ENCODE measurements around the gene C11orf97. TPM values are rescaled to one million over a fixed set of nuclear protein-coding genes. Genes with fewer than 3 reads are reported as not detected.
A peak's percentile ranks its signal among the peaks of the same experiment; 100 is the strongest.

C11orf97 gene
- total RNA-seq, 1 experiment from 2014 or later, result not detected

- BruUV-seq (replicated peaks), result no TSS peak
- Histone ChIP-seq H3F3A (ENCODE audit: insufficient read depth, low read depth) (peaks cover 18% of the 10 kb centered on the region), H3K79me2 (ENCODE audit: low read depth) (peaks cover 34% of the 10 kb centered on the region), H3K9me3 (ENCODE audit: insufficient read depth, low read depth) (no peaks in the 10 kb centered on the region), H3K27me3 (ENCODE audit: insufficient read depth, low read depth) (no peaks in the 10 kb centered on the region), H2AFZ (peak overlapping the region; percentile 95), H3K27ac (peak overlapping the region; percentile 85; the same call in 1 of the 2 replicates), H3K4me1 (replicated peaks; ENCODE audit: insufficient read depth) (peaks cover 45% of the 10 kb centered on the region), H3K4me2 (peak overlapping the region; percentile 82), H3K36me3 (ENCODE audit: low read depth) (no peaks in the 10 kb centered on the region), H3K4me3 (peak overlapping the region; percentile 87), H3K9me2 (ENCODE audit: insufficient read depth) (no peaks in the 10 kb centered on the region), H4K20me1 (ENCODE audit: insufficient read depth) (no peaks in the 10 kb centered on the region; the same call in 1 of the 2 replicates)
- no peak for DNase-seq
- intact Hi-C loops (cut with micrococcal nuclease; ENCODE audit: unreplicated experiment), result loop anchor here (1.0 to 5.0 kb wide), 2 partner anchors 44 to 193 kb away; no protein-coding TSS in a partner anchor
- no peak for TF ChIP-seq EZH2 (IDR thresholded peaks at IDR 0.05; ENCODE audit: low read depth)
- TF ChIP-seq, protein P1, sequence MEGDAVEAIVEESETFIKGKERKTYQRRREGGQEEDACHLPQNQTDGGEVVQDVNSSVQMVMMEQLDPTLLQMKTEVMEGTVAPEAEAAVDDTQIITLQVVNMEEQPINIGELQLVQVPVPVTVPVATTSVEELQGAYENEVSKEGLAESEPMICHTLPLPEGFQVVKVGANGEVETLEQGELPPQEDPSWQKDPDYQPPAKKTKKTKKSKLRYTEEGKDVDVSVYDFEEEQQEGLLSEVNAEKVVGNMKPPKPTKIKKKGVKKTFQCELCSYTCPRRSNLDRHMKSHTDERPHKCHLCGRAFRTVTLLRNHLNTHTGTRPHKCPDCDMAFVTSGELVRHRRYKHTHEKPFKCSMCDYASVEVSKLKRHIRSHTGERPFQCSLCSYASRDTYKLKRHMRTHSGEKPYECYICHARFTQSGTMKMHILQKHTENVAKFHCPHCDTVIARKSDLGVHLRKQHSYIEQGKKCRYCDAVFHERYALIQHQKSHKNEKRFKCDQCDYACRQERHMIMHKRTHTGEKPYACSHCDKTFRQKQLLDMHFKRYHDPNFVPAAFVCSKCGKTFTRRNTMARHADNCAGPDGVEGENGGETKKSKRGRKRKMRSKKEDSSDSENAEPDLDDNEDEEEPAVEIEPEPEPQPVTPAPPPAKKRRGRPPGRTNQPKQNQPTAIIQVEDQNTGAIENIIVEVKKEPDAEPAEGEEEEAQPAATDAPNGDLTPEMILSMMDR (conservative IDR thresholded peaks at IDR 0.05), result no peak
- ChIA-PET POLR2A (ENCODE audit: unreplicated experiment) (interaction anchor here (0.6 to 0.7 kb wide), 4 partner anchors 8 to 1833 kb away, joined by 3 to 8 read pairs (median 4); no protein-coding TSS in a partner anchor), CTCF (no interaction called here)
These were observed 32.5 kb downstream of the C11orf97 start for GRCh38 chr11:94544646-94545263.

DNA sequence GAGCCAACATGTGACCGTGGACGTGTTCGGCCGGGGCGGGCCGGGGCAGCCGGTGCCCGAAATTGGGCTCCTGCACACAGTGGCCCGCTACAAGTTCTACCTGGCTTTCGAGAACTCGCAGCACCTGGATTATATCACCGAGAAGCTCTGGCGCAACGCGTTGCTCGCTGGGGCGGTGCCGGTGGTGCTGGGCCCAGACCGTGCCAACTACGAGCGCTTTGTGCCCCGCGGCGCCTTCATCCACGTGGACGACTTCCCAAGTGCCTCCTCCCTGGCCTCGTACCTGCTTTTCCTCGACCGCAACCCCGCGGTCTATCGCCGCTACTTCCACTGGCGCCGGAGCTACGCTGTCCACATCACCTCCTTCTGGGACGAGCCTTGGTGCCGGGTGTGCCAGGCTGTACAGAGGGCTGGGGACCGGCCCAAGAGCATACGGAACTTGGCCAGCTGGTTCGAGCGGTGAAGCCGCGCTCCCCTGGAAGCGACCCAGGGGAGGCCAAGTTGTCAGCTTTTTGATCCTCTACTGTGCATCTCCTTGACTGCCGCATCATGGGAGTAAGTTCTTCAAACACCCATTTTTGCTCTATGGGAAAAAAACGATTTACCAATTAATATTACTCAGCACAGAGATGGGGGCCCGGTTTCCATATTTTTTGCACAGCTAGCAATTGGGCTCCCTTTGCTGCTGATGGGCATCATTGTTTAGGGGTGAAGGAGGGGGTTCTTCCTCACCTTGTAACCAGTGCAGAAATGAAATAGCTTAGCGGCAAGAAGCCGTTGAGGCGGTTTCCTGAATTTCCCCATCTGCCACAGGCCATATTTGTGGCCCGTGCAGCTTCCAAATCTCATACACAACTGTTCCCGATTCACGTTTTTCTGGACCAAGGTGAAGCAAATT lies 33.3 kb downstream of the C11orf97 start:
- Histone ChIP-seq H3K4me3 (peak overlapping the region; percentile 87), H3K4me2 (peak overlapping the region; percentile 82), H3K79me2 (ENCODE audit: low read depth) (peaks cover 34% of the 10 kb centered on the region), H4K20me1 (ENCODE audit: insufficient read depth) (no peaks in the 10 kb centered on the region; the same call in 1 of the 2 replicates), H3F3A (ENCODE audit: insufficient read depth, low read depth) (peaks cover 18% of the 10 kb centered on the region), H3K9me3 (ENCODE audit: insufficient read depth, low read depth) (no peaks in the 10 kb centered on the region), H3K27ac (no peak overlapping the region), H3K9me2 (ENCODE audit: insufficient read depth) (no peaks in the 10 kb centered on the region), H3K27me3 (ENCODE audit: insufficient read depth, low read depth) (no peaks in the 10 kb centered on the region), H3K4me1 (replicated peaks; ENCODE audit: insufficient read depth) (peaks cover 45% of the 10 kb centered on the region), H3K36me3 (ENCODE audit: low read depth) (no peaks in the 10 kb centered on the region), H2AFZ (peak overlapping the region; percentile 95)
- intact Hi-C loops (cut with micrococcal nuclease; ENCODE audit: unreplicated experiment), result no loop called here
- DNase-seq, result no peak
- ChIA-PET CTCF (no interaction called here), POLR2A (ENCODE audit: unreplicated experiment) (interaction anchor here (0.7 kb wide), 1 partner anchor 10 kb away, joined by 3 read pairs; no protein-coding TSS in a partner anchor)
- TF ChIP-seq EZH2 (IDR thresholded peaks at IDR 0.05; ENCODE audit: low read depth), result no peak
- TF ChIP-seq, protein P1 (conservative IDR thresholded peaks at IDR 0.05), result no peak
- no TSS peak for BruUV-seq (replicated peaks)

GRCh38 chr11:94546162-94546470 lies 33.9 kb downstream of the C11orf97 start:
- TSS peak; percentile 62 for BruUV-seq (replicated peaks)
- POLR2A ChIA-PET (ENCODE audit: unreplicated experiment), result interaction anchor here (0.7 kb wide), 1 partner anchor 9 kb away, joined by 3 read pairs; no protein-coding TSS in a partner anchor

More at GRCh38 chr11:94546162-94546470, 33.9 kb downstream of the C11orf97 start:
- no peaks in the 10 kb centered on the region for H3K27me3 ChIP-seq (ENCODE audit: insufficient read depth, low read depth)
- H3K4me1 ChIP-seq (replicated peaks; ENCODE audit: insufficient read depth), result peaks cover 45% of the 10 kb centered on the region
- no peak for TF ChIP-seq EZH2 (IDR thresholded peaks at IDR 0.05; ENCODE audit: low read depth)
- TF ChIP-seq, protein P1 (conservative IDR thresholded peaks at IDR 0.05), result no peak
- no peaks in the 10 kb centered on the region for H3K36me3 ChIP-seq (ENCODE audit: low read depth)
- DNase-seq, result no peak
- H3K9me3 ChIP-seq (ENCODE audit: insufficient read depth, low read depth), result no peaks in the 10 kb centered on the region
- H3K9me2 ChIP-seq (ENCODE audit: insufficient read depth), result no peaks in the 10 kb centered on the region
- no peak overlapping the region for H3K27ac ChIP-seq
- H3K79me2 ChIP-seq (ENCODE audit: low read depth), result peaks cover 34% of the 10 kb centered on the region
- peak overlapping the region; percentile 82 for H3K4me2 ChIP-seq
- intact Hi-C loops (cut with micrococcal nuclease; ENCODE audit: unreplicated experiment), result no loop called here
- H3K4me3 ChIP-seq, result peak overlapping the region; percentile 87; the same call in 1 of the 2 replicates
- CTCF ChIA-PET, result no interaction called here
- H4K20me1 ChIP-seq (ENCODE audit: insufficient read depth), result no peaks in the 10 kb centered on the region; the same call in 1 of the 2 replicates
- H2AFZ ChIP-seq, result 0 out of 2 replicates have a peak overlapping the region, but pooled peaks have one; percentile 42
- H3F3A ChIP-seq (ENCODE audit: insufficient read depth, low read depth), result peaks cover 18% of the 10 kb centered on the region

Data from PC-9 (cell line).